ENCODE measurements around the gene IZUMO2.

DNA sequence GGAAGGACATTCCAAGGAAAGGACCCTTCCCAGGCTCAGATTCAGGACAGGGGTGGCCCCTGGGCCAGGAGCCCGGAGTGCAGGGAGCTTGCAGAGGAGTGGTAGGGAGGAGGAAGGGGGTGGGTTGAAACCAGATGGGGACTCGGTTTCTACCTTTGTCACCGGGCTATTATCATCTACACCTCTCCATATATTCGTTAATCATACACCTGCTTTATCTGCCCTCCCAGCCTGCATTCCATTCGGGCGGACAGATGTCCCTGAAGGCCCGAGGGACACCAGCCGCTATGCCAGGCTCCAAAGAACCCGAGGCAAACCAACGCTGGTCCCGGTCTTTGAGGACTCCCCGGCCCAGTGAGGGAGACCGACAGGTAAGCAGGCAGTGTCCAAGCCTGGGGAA lies 24.9 kb upstream of the IZUMO2 start:
- TF ChIP-seq SMC3 (conservative IDR thresholded peaks at IDR 0.05; ENCODE audit: poor library complexity) = no peak
- TF ChIP-seq EZH2 (IDR thresholded peaks at IDR 0.05; ENCODE audit: borderline replicate concordance, insufficient read depth, low read length, poor library complexity, severe bottlenecking) = no peak
- no peak for TF ChIP-seq CTCF (IDR thresholded peaks at IDR 0.05; ENCODE audit: poor library complexity, severe bottlenecking)
- TF ChIP-seq MXI1 (conservative IDR thresholded peaks at IDR 0.05; ENCODE audit: poor library complexity, severe bottlenecking) = no peak
- no peak for TF ChIP-seq EP300 (conservative IDR thresholded peaks at IDR 0.05; ENCODE audit: poor library complexity, severe bottlenecking)
- no peak for TF ChIP-seq TAF1 (IDR thresholded peaks at IDR 0.05; ENCODE audit: low read depth)
- TF ChIP-seq, protein P1, sequence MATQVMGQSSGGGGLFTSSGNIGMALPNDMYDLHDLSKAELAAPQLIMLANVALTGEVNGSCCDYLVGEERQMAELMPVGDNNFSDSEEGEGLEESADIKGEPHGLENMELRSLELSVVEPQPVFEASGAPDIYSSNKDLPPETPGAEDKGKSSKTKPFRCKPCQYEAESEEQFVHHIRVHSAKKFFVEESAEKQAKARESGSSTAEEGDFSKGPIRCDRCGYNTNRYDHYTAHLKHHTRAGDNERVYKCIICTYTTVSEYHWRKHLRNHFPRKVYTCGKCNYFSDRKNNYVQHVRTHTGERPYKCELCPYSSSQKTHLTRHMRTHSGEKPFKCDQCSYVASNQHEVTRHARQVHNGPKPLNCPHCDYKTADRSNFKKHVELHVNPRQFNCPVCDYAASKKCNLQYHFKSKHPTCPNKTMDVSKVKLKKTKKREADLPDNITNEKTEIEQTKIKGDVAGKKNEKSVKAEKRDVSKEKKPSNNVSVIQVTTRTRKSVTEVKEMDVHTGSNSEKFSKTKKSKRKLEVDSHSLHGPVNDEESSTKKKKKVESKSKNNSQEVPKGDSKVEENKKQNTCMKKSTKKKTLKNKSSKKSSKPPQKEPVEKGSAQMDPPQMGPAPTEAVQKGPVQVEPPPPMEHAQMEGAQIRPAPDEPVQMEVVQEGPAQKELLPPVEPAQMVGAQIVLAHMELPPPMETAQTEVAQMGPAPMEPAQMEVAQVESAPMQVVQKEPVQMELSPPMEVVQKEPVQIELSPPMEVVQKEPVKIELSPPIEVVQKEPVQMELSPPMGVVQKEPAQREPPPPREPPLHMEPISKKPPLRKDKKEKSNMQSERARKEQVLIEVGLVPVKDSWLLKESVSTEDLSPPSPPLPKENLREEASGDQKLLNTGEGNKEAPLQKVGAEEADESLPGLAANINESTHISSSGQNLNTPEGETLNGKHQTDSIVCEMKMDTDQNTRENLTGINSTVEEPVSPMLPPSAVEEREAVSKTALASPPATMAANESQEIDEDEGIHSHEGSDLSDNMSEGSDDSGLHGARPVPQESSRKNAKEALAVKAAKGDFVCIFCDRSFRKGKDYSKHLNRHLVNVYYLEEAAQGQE (IDR thresholded peaks at IDR 0.05; ENCODE audit: borderline replicate concordance) = no peak
- no peak for TF ChIP-seq RAD21 (conservative IDR thresholded peaks at IDR 0.05)

All from neural cell (in vitro differentiated cells).